Endodermal cell (in vitro differentiated cells): Measurements from ENCODE around the gene ATP5F1A. TPM values are rescaled to one million over a fixed set of nuclear protein-coding genes. Genes with fewer than 3 reads are reported as not detected.

Experiments used
- DNase-seq: peaks from one replicate; pipeline ENCODE4 v3.0.0-alpha.2; 2017
- H3K27ac ChIP-seq: 2 replicates; pipeline ENCODE4 v1.5.1; 2013; ENCODE audit warnings: mild to moderate bottlenecking, low read depth, low read length, moderate library complexity
- H3K27me3 ChIP-seq: 2 replicates; pipeline ENCODE4 v1.6.1; 2013; ENCODE audit warnings: mild to moderate bottlenecking, low read length, moderate library complexity; ENCODE audit not compliant: insufficient read depth, control insufficient read depth, poor library complexity, severe bottlenecking
- H3K36me3 ChIP-seq: 2 replicates; pipeline ENCODE4 v1.7.0; 2013; ENCODE audit warnings: mild to moderate bottlenecking, low read length, moderate library complexity; ENCODE audit not compliant: control insufficient read depth, insufficient read depth
- H3K4me1 ChIP-seq: one replicate; pipeline ENCODE4 v1.7.0; 2013; ENCODE audit warnings: low read length; ENCODE audit not compliant: control insufficient read depth, insufficient read depth
- H3K4me3 ChIP-seq: 2 replicates; pipeline ENCODE4 v1.5.1; 2013; ENCODE audit warnings: mild to moderate bottlenecking, low read length, moderate library complexity
- H3K9ac ChIP-seq: 2 replicates; pipeline ENCODE4 v1.6.1; 2013; ENCODE audit warnings: mild to moderate bottlenecking, low read length, moderate library complexity; ENCODE audit not compliant: poor library complexity, severe bottlenecking; ENCODE audit errors: extremely low read depth
- H3K9me3 ChIP-seq: 2 replicates; pipeline ENCODE4 v1.6.1; 2013; ENCODE audit warnings: mild to moderate bottlenecking, low read length, moderate library complexity; ENCODE audit not compliant: control insufficient read depth
- H3K27ac Mint-ChIP-seq: 2 replicates; pipeline ENCODE4 v1.8.0; 2020; ENCODE audit warnings: mixed read lengths
- H3K27me3 Mint-ChIP-seq: 2 replicates; pipeline ENCODE4 v1.8.0; 2021; ENCODE audit warnings: mild to moderate bottlenecking, mixed read lengths; ENCODE audit not compliant: insufficient read depth
- H3K36me3 Mint-ChIP-seq: 2 replicates; pipeline ENCODE4 v1.8.0; 2020; ENCODE audit warnings: low read depth, mixed read lengths
- H3K4me1 Mint-ChIP-seq: 2 replicates; pipeline ENCODE4 v1.8.0; 2020; ENCODE audit warnings: mixed read lengths
- H3K4me3 Mint-ChIP-seq: 2 replicates; pipeline ENCODE4 v1.8.0; 2020; ENCODE audit warnings: mild to moderate bottlenecking, moderate library complexity, mixed read lengths
- H3K9me3 Mint-ChIP-seq: 2 replicates; pipeline ENCODE4 v1.8.0; 2020; ENCODE audit warnings: mild to moderate bottlenecking, mixed read lengths
- CTCF ChIP-seq: fragments of 200-600 bp; sonication (generic); conservative IDR thresholded peaks from 2 replicates; pipeline ENCODE4 v1.5.0; 2021; ENCODE audit warnings: antibody characterized with exemption, mild to moderate bottlenecking
- WGBS, 2 experiments: methylation state at CpG; one replicate each; pipeline versions ENCODE4 v1.1.5 to v1.1.7; 2013; ENCODE audit warnings: missing lambda C conversion rate in 2 of 2, mixed read lengths in 1 of 2; ENCODE audit not compliant: insufficient coverage in 1 of 2, insufficient read length in 1 of 2; 5-methylcytosine and 5-hydroxymethylcytosine counted together
- total RNA-seq, 2 donors: library from RNA; stranded (reverse); fragmentation: NEBNext Ultra II Directional in 1 of 2; extraction: Animal tissue kit (Norgen Biotek cat#: 25700) in 1 of 2; gene quantifications; 2 replicates in 1 of 2; 3 replicates in 1 of 2; pipeline ENCODE4 v1.2.1, GENCODE V29; 2021

Gene ATP5F1A
- total RNA-seq, 2 donors from 2014 or later, result 608 to 706 TPM

DNA sequence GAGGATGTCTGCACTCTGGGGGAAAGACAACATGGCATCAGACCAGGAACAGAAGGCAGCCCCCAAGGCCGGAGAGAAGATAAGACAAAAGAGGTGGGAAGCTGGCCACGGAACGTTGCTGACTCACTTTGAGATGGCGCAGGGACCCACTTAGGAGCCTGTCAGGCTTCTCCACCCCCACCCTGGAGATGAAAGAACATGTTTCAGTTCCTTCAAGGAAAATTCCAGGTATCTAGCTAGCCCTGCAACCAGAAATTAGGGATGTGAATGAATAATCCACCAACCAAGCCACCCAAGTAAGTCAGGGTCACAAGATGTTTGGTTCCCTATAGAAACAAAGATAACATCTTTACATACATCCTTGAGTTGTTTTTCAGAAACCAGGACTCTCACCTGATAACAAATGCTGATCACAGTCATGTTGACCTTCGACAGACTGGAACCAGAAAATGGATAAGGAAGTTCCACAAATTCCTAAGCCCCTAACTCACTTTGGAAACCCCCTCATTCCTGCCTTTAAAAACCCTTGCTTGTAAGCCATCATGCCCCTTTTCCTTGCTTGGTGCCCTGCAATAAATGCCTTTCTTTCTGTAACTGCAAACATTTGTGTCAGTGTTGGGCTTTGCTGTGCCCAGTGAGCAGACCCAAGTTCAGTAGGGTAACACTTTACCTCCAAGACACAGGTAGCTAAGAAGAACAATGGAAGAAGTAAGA lies 57.9 kb downstream of the ATP5F1A start:
- H3K9me3 ChIP-seq, result no peaks in the 10 kb centered on the region
- H3K4me1 ChIP-seq, result peaks cover 10% of the 10 kb centered on the region
- no peak for TF ChIP-seq CTCF
- no peaks in the 10 kb centered on the region for H3K27me3 ChIP-seq
- Mint-ChIP-seq H3K36me3 (peaks cover 7% of the 10 kb centered on the region), H3K4me3 (no peak overlapping the region), H3K4me1 (peaks cover 29% of the 10 kb centered on the region), H3K9me3 (peaks cover 6% of the 10 kb centered on the region), H3K27me3 (no peaks in the 10 kb centered on the region), H3K27ac (no peak overlapping the region)
- no peak overlapping the region for H3K9ac ChIP-seq
- WGBS, 2 experiments, result 69 to 87% methylated on average over 4 to 5 of the region's 5 CpGs
- no peak for DNase-seq
- no peak overlapping the region for H3K27ac ChIP-seq
- no peak overlapping the region for H3K4me3 ChIP-seq
- H3K36me3 ChIP-seq, result no peaks in the 10 kb centered on the region

- Mint-ChIP-seq H3K27ac (no peak overlapping the region), H3K4me1 (peaks cover 22% of the 10 kb centered on the region), H3K27me3 (no peaks in the 10 kb centered on the region), H3K36me3 (peaks cover 7% of the 10 kb centered on the region), H3K4me3 (no peak overlapping the region), H3K9me3 (no peaks in the 10 kb centered on the region)
- TF ChIP-seq CTCF, result no peak
- WGBS, 2 experiments, result 94 to 96% methylated on average over 4 to 9 of the region's 9 CpGs
- H3K4me3 ChIP-seq, result no peak overlapping the region
- DNase-seq, result no peak
- peaks cover 10% of the 10 kb centered on the region for H3K4me1 ChIP-seq
- no peak overlapping the region for H3K27ac ChIP-seq
- no peaks in the 10 kb centered on the region for H3K27me3 ChIP-seq
- no peaks in the 10 kb centered on the region for H3K36me3 ChIP-seq
- H3K9me3 ChIP-seq, result no peaks in the 10 kb centered on the region
- no peak overlapping the region for H3K9ac ChIP-seq
Observed at GRCh38 chr18:46037512-46038305, 60.4 kb downstream of the ATP5F1A start.

DNA sequence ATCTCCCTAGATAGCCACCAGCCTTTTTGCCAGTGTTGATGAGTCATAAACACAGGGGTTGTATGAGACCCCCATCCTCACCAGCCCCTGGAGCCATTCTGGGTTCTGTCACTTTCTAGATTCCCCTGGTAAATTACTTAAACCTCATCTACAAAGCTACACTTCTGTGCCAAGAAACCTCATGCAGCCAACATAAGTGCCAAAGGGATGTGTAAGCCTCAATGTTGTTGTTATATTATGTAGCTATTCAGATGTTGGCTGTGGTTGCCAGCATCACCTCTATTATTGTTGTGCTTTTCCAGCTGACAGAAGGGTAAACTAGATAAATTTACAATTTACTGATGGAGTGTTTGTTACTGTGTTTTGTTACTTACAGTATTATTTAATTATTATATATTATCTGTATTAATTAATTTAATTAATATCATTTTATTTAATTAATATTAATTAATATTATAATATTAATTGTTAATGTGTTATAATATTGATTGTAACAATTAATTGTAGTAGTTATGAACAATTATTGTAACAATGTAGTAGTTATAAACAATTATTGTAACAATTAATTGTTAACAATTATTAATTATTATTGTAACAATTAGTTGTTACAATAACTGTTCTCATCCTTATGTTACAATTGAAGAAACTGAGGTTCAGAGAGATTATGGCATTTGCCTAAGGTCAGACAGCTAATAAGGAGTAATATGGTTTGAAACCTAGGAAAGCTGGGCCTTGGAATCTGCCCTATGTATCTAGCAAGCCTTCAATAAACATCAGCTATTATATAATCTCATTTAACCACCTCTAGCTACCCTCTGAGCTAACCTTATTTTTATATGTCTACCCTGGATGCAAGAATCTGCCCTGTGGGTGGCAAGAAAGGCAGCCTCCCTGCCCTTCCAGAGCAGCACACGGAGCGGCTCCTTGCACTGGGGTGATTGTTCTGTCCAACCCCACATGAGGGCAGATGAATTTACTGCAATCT lies 62.1 kb downstream of the ATP5F1A start:
- H3K36me3 ChIP-seq, result no peaks in the 10 kb centered on the region
- no peak overlapping the region for H3K27ac Mint-ChIP-seq
- H3K36me3 Mint-ChIP-seq, result peaks cover 7% of the 10 kb centered on the region
- DNase-seq, result no peak
- H3K9me3 Mint-ChIP-seq, result no peaks in the 10 kb centered on the region
- no peaks in the 10 kb centered on the region for H3K27me3 ChIP-seq
- no peaks in the 10 kb centered on the region for H3K9me3 ChIP-seq
- TF ChIP-seq CTCF, result no peak
- WGBS, 2 experiments, result 92 to 99% methylated on average over 2 of the region's 2 CpGs
- H3K4me1 Mint-ChIP-seq, result peaks cover 18% of the 10 kb centered on the region
- H3K27ac ChIP-seq, result no peak overlapping the region
- no peak overlapping the region for H3K4me3 Mint-ChIP-seq
- H3K4me1 ChIP-seq, result peaks cover 10% of the 10 kb centered on the region
- no peak overlapping the region for H3K4me3 ChIP-seq
- peaks cover 3% of the 10 kb centered on the region for H3K27me3 Mint-ChIP-seq
- no peak overlapping the region for H3K9ac ChIP-seq
